ENCODE data around the gene ELMOD3. TPM values are rescaled to one million over a fixed set of nuclear protein-coding genes. Genes with fewer than 3 reads are reported as not detected.
A peak's percentile ranks its signal among the peaks of the same experiment; 100 is the strongest.

ELMOD3 gene
- total and polyA plus RNA-seq, 9 of the 15 experiments (the other 6 are each of a cell fraction or from before 2014, with no cell fraction given): 2.7 to 18.7 (median 11.6) TPM

DNA sequence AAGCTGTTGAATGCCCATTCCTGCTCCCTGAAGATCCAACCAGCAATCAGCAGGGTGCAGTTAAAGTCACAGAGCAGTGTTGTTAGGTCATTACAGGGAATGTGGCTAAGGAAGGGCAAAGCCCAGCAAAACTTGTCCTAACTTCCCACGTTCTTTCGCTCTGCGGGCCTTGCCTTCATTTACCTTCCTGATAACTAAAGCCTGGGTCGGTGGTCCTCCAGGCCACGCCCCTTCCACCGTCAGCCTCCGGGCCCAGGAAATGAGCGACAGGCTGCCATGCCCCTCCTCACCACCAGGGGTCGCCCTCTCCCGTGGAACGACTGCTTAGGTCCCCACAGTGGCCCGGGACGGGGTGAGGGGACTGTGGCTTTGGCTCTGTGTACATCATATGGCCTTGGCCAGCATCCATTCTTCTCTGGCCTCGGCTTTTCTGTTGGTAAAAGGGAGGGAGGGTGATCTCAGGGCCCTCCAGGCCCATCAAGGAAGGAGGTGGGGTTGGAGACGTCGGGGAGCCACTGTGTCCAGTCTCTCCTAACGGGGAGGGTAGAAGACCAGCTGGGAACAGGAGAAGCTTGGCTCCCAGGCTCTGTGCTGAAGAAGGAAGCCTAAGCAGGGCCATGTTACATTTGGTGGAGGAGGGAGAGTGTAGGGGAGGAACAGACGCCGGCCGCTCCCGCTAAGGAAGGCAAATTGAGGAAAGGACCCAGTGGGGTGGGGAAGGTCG, 66.1 kb downstream of the ELMOD3 start (continued):
- TF ChIP-seq PHB (CRISPR knock-in tag; IDR thresholded peaks at IDR 0.05) (no peak), NBN (IDR thresholded peaks at IDR 0.05; ENCODE audit: low read depth) (0 out of 2 replicates have a peak, but pooled peaks have one; percentile 21), CREB1 (IDR thresholded peaks at IDR 0.05) (no peak), CREB1 (CRISPR knock-in tag; IDR thresholded peaks at IDR 0.05) (peak; percentile 46; the same call in 1 of the 2 replicates), ZSCAN32 (CRISPR knock-in tag; IDR thresholded peaks at IDR 0.05) (no peak), MYBL2 (IDR thresholded peaks at IDR 0.05; ENCODE audit: low read depth) (no peak), MYBL2 (CRISPR knock-in tag; IDR thresholded peaks at IDR 0.05; ENCODE audit: borderline replicate concordance) (no peak), HNRNPL (IDR thresholded peaks at IDR 0.05; ENCODE audit: low read depth, low read length) (no peak), MCM7 (IDR thresholded peaks at IDR 0.05) (no peak), WHSC1 (IDR thresholded peaks at IDR 0.05; ENCODE audit: low read length) (no peak), U2AF1 (optimal IDR thresholded peaks at IDR 0.05; ENCODE audit: low read depth, low read length) (no peak), ZNF253 (CRISPR knock-in tag; conservative IDR thresholded peaks at IDR 0.05) (no peak), TRIM28 (IDR thresholded peaks at IDR 0.05) (0 out of 2 replicates have a peak, but pooled peaks have one; percentile 16), SREBF1 (IDR thresholded peaks at IDR 0.05; ENCODE audit: borderline replicate concordance, low read depth, low read length) (no peak), SIRT6 (IDR thresholded peaks at IDR 0.05; ENCODE audit: low read depth, low read length) (no peak), RBM34 (IDR thresholded peaks at IDR 0.05; ENCODE audit: borderline replicate concordance, insufficient read depth, low read length) (no peak), ZKSCAN8 (CRISPR knock-in tag; IDR thresholded peaks at IDR 0.05) (no peak), MEF2A (IDR thresholded peaks at IDR 0.05; ENCODE audit: control insufficient read depth, low read depth, low read length) (no peak), EP300 (IDR thresholded peaks at IDR 0.05; ENCODE audit: low read length) (peak; percentile 32; the same call in 1 of the 2 replicates), RBM25 (IDR thresholded peaks at IDR 0.05; ENCODE audit: low read depth, low read length, severe bottlenecking) (no peak), ZNF239 (CRISPR knock-in tag; IDR thresholded peaks at IDR 0.05) (no peak; the same call in 1 of the 2 replicates), MEF2D (tag; conservative IDR thresholded peaks at IDR 0.05; ENCODE audit: low read depth) (peak; percentile 65; the same call in 1 of the 2 replicates)
- TF ChIP-seq, protein P1, sequence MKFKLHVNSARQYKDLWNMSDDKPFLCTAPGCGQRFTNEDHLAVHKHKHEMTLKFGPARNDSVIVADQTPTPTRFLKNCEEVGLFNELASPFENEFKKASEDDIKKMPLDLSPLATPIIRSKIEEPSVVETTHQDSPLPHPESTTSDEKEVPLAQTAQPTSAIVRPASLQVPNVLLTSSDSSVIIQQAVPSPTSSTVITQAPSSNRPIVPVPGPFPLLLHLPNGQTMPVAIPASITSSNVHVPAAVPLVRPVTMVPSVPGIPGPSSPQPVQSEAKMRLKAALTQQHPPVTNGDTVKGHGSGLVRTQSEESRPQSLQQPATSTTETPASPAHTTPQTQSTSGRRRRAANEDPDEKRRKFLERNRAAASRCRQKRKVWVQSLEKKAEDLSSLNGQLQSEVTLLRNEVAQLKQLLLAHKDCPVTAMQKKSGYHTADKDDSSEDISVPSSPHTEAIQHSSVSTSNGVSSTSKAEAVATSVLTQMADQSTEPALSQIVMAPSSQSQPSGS (CRISPR knock-in tag; IDR thresholded peaks at IDR 0.05): no peak
- TF ChIP-seq, protein P2, sequence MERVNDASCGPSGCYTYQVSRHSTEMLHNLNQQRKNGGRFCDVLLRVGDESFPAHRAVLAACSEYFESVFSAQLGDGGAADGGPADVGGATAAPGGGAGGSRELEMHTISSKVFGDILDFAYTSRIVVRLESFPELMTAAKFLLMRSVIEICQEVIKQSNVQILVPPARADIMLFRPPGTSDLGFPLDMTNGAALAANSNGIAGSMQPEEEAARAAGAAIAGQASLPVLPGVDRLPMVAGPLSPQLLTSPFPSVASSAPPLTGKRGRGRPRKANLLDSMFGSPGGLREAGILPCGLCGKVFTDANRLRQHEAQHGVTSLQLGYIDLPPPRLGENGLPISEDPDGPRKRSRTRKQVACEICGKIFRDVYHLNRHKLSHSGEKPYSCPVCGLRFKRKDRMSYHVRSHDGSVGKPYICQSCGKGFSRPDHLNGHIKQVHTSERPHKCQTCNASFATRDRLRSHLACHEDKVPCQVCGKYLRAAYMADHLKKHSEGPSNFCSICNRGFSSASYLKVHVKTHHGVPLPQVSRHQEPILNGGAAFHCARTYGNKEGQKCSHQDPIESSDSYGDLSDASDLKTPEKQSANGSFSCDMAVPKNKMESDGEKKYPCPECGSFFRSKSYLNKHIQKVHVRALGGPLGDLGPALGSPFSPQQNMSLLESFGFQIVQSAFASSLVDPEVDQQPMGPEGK (CRISPR knock-in tag; IDR thresholded peaks at IDR 0.05; ENCODE audit: borderline replicate concordance): no peak
- TF ChIP-seq, protein P3, sequence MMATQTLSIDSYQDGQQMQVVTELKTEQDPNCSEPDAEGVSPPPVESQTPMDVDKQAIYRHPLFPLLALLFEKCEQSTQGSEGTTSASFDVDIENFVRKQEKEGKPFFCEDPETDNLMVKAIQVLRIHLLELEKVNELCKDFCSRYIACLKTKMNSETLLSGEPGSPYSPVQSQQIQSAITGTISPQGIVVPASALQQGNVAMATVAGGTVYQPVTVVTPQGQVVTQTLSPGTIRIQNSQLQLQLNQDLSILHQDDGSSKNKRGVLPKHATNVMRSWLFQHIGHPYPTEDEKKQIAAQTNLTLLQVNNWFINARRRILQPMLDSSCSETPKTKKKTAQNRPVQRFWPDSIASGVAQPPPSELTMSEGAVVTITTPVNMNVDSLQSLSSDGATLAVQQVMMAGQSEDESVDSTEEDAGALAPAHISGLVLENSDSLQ (IDR thresholded peaks at IDR 0.05): peak; percentile 90

All from K562 (cell line).